GM19452 (cell line): Measurements from ENCODE around the gene IMPA2.
"Not testable (repeated sequence)": the region's sequence is repeated elsewhere in the genome, so short reads cannot be mapped to it uniquely, and the experiment has no call there.

ENCODE experiments used
- ATAC-seq: cut with Tn5 transposase; IDR thresholded peaks from one replicate; pipeline ENCODE4 v1.9.1; 2021; ENCODE audit not compliant: unreplicated experiment

The IMPA2 gene

GRCh38 chr18:11981192-11981542 is at the start of gene IMPA2:
Gene IMPA2, plus strand, starts transcription at chr18:11981507. Its CDS starts 163 bp downstream, at chr18:11981670.
- ATAC-seq, result no peak

- no peak for ATAC-seq
These were observed 48.9 kb upstream of the IMPA2 start for GRCh38 chr18:11932393-11932792.

GRCh38 chr18:11937874-11938478 is 43.3 kb upstream of the IMPA2 start:
- ATAC-seq, result no peak

- ATAC-seq, result no peak
These were observed 40.4 kb upstream of the IMPA2 start for GRCh38 chr18:11940956-11941355.

- ATAC-seq, result no peak
These were observed 37.8 kb upstream of the IMPA2 start for GRCh38 chr18:11943551-11943950.

- ATAC-seq, result no peak
These were observed 37.1 kb upstream of the IMPA2 start for GRCh38 chr18:11944252-11944651.

- ATAC-seq, result no peak
These were observed 36.5 kb upstream of the IMPA2 start for GRCh38 chr18:11944786-11945185.

GRCh38 chr18:11945834-11946659 is 35.3 kb upstream of the IMPA2 start:
- not testable (repeated sequence) for ATAC-seq

- no peak for ATAC-seq
These were observed 34.6 kb upstream of the IMPA2 start for GRCh38 chr18:11946756-11947155.

- ATAC-seq, result peak; percentile 81
These were observed 33.8 kb upstream of the IMPA2 start for GRCh38 chr18:11947214-11948191.

GRCh38 chr18:11948852-11949523 is 32.3 kb upstream of the IMPA2 start:
- ATAC-seq, result no peak

- ATAC-seq, result no peak
These were observed 30.5 kb upstream of the IMPA2 start for GRCh38 chr18:11950824-11951223.

- ATAC-seq, result no peak
These were observed 29.9 kb upstream of the IMPA2 start for GRCh38 chr18:11951390-11951851.

- ATAC-seq, result no peak
These were observed 28.2 kb upstream of the IMPA2 start for GRCh38 chr18:11953113-11953512.

- no peak for ATAC-seq
These were observed 25.9 kb upstream of the IMPA2 start for GRCh38 chr18:11955239-11956029.

GRCh38 chr18:11956371-11957308 is 24.7 kb upstream of the IMPA2 start:
- ATAC-seq, result no peak

GRCh38 chr18:11957636-11958035 is 23.7 kb upstream of the IMPA2 start:
- no peak for ATAC-seq

GRCh38 chr18:11959651-11960050 is 21.7 kb upstream of the IMPA2 start:
- not testable (repeated sequence) for ATAC-seq
